Neuronal stem cell (in vitro differentiated cells): ENCODE results near the gene EML4.

ENCODE experiments used
- DNase-seq: peaks from one replicate; pipeline ENCODE4 v3.0.0-alpha.2; 2013; ENCODE audit warnings: low spot score
- H2AFZ ChIP-seq: one replicate; pipeline ENCODE4 v1.6.1; 2013; ENCODE audit warnings: mild to moderate bottlenecking, low read length, inconsistent platforms
- H2AK5ac ChIP-seq: 2 replicates; pipeline ENCODE4 v1.6.1; 2013; ENCODE audit warnings: low read depth, mild to moderate bottlenecking, inconsistent platforms, low read length, moderate library complexity, mixed read lengths
- H2BK120ac ChIP-seq: 2 replicates; pipeline ENCODE4 v1.6.1; 2013; ENCODE audit warnings: low read depth, mild to moderate bottlenecking, inconsistent platforms, low read length, moderate library complexity, mixed read lengths
- H2BK12ac ChIP-seq: one replicate; pipeline ENCODE4 v1.6.1; 2013; ENCODE audit warnings: low read length, inconsistent platforms
- H2BK15ac ChIP-seq: 2 replicates; pipeline ENCODE4 v1.6.1; 2013; ENCODE audit warnings: mild to moderate bottlenecking, low read length, inconsistent platforms, mixed read lengths
- H2BK5ac ChIP-seq: one replicate; pipeline ENCODE4 v1.6.1; 2013; ENCODE audit warnings: inconsistent platforms, mild to moderate bottlenecking, low read length, moderate library complexity
- H3K14ac ChIP-seq: one replicate; pipeline ENCODE4 v1.6.1; 2013; ENCODE audit warnings: low read length, inconsistent platforms
- H3K18ac ChIP-seq: 2 replicates; pipeline ENCODE4 v1.6.1; 2013; ENCODE audit warnings: low read length, inconsistent platforms
- H3K23ac ChIP-seq: 2 replicates; pipeline ENCODE4 v1.6.1; 2013; ENCODE audit warnings: low read depth, mild to moderate bottlenecking, mixed read lengths, low read length, inconsistent platforms; ENCODE audit not compliant: poor library complexity
- H3K27ac ChIP-seq: replicated peaks from 3 replicates; pipeline ENCODE4 v1.5.1; 2013; ENCODE audit warnings: low read length, inconsistent platforms
- H3K27me3 ChIP-seq, 3 experiments: 2 replicates each; pipeline ENCODE4 v1.6.1; 2013; ENCODE audit warnings: low read length in 3 of 3, mild to moderate bottlenecking in 2 of 3, inconsistent platforms in 1 of 3, low read depth in 1 of 3, mixed read lengths in 1 of 3, moderate library complexity in 1 of 3; ENCODE audit not compliant: control insufficient read depth in 3 of 3, insufficient read depth in 3 of 3
- H3K36me3 ChIP-seq, 2 donors: replicated peaks in 1 of 2; 2 replicates each; pipeline ENCODE4 v1.6.1; 2013; ENCODE audit warnings: low read length in 2 of 2; ENCODE audit not compliant: control insufficient read depth in 2 of 2, insufficient read depth in 2 of 2
- H3K4ac ChIP-seq: 2 replicates; pipeline ENCODE4 v1.6.1; 2013; ENCODE audit warnings: inconsistent platforms, mild to moderate bottlenecking, low read length, moderate library complexity
- H3K4me1 ChIP-seq, 2 donors: 1 replicate in 1 of 2; 2 replicates in 1 of 2; pipeline ENCODE4 v1.6.1; 2013; ENCODE audit warnings: low read length in 2 of 2, low read depth in 1 of 2; ENCODE audit not compliant: control insufficient read depth in 2 of 2, insufficient read depth in 1 of 2
- H3K4me2 ChIP-seq: one replicate; pipeline ENCODE4 v1.6.1; 2013; ENCODE audit warnings: mild to moderate bottlenecking, low read length, inconsistent platforms; ENCODE audit not compliant: insufficient read depth, poor library complexity, severe bottlenecking
- H3K4me3 ChIP-seq, 2 donors: 2 replicates each; pipeline ENCODE4 v1.5.1; 2013; ENCODE audit warnings: low read length in 2 of 2, mild to moderate bottlenecking in 2 of 2, inconsistent platforms in 1 of 2, moderate library complexity in 1 of 2
- H3K79me1 ChIP-seq: one replicate; pipeline ENCODE4 v1.6.1; 2013; ENCODE audit warnings: low read depth, mild to moderate bottlenecking, inconsistent platforms, low read length, moderate library complexity
- H3K9ac ChIP-seq: one replicate; pipeline ENCODE4 v1.6.1; 2013; ENCODE audit warnings: mild to moderate bottlenecking, low read depth, low read length, inconsistent platforms; ENCODE audit not compliant: poor library complexity
- H3K9me3 ChIP-seq, 2 donors: replicated peaks in 1 of 2; 2 replicates each; pipeline versions ENCODE3 to v1.6.1; 2013; ENCODE audit warnings: low read length in 2 of 2, mild to moderate bottlenecking in 2 of 2, inconsistent platforms in 1 of 2, low read depth in 1 of 2, mixed read lengths in 1 of 2, moderate library complexity in 1 of 2; ENCODE audit not compliant: control insufficient read depth in 2 of 2, insufficient read depth in 1 of 2
- H4K8ac ChIP-seq: one replicate; pipeline ENCODE4 v1.6.1; 2013; ENCODE audit warnings: low read depth, mild to moderate bottlenecking, inconsistent platforms, low read length, moderate library complexity
- H4K91ac ChIP-seq: one replicate; pipeline ENCODE4 v1.6.1; 2013; ENCODE audit warnings: low read length, low read depth, mild to moderate bottlenecking, inconsistent platforms; ENCODE audit not compliant: poor library complexity
- WGBS, 2 donors: extraction: QIAGEN DNeasy Blood & Tissue Kit; methylation state at CpG; one replicate each; pipeline ENCODE4 v1.1.7; 2013; ENCODE audit warnings: missing lambda C conversion rate in 2 of 2, mixed read lengths in 1 of 2; ENCODE audit not compliant: insufficient read length in 2 of 2, insufficient replicate concordance in 1 of 2; ENCODE audit errors: extremely low coverage in 2 of 2; 5-methylcytosine and 5-hydroxymethylcytosine counted together

Gene EML4

DNA sequence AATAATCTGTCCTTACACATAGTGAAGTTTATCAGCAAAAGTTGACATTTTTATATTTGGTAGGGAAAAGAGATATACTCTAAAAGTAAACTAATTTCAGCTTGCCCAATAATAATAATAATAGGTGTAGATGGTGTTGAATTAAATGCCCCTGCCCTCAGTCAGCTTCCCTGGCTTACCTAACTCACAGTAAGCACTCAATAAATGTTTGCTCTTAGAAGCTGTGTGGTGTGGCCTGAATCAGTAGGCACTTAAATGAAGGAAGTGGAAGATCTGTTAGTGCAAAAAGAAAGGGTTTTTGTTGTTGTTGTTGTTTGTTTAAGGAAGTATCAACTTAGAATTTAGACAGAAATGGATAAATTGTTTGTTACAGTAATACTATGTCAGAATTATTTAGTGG lies 36.2 kb downstream of the EML4 start:
- DNase-seq = no peak
- Histone ChIP-seq H3K23ac (no peak overlapping the region), H2BK5ac (no peak overlapping the region), H2BK12ac (no peak overlapping the region), H3K4ac (no peak overlapping the region), H3K79me1 (no peaks in the 10 kb centered on the region), H4K91ac (no peak overlapping the region), H4K8ac (no peak overlapping the region), H3K27me3 (no peaks in the 10 kb centered on the region), H2BK120ac (no peak overlapping the region), H3K4me1 (no peaks in the 10 kb centered on the region), H2AFZ (no peak overlapping the region), H3K9ac (no peak overlapping the region), H3K18ac (no peak overlapping the region), H3K27ac (no peak overlapping the region), H2AK5ac (no peak overlapping the region), H3K4me3 (no peak overlapping the region), H3K4me2 (no peak overlapping the region), H3K14ac (no peak overlapping the region), H3K9me3 (peaks cover 0 to 2% of the 10 kb centered on the region in 2 donors), H2BK15ac (no peak overlapping the region), H3K36me3 (peaks cover 0 to 3% of the 10 kb centered on the region in 2 donors)

GRCh38 chr2:42207826-42208225 lies 38.7 kb downstream of the EML4 start:
- Histone ChIP-seq H2BK15ac (no peak overlapping the region), H3K18ac (no peak overlapping the region), H3K4me2 (no peak overlapping the region), H2BK5ac (no peak overlapping the region), H3K4ac (no peak overlapping the region), H2AFZ (no peak overlapping the region), H3K9ac (no peak overlapping the region), H3K36me3 (peaks cover 0 to 3% of the 10 kb centered on the region in 2 donors), H2BK12ac (no peak overlapping the region), H3K4me1 (no peaks in the 10 kb centered on the region), H2BK120ac (no peak overlapping the region), H2AK5ac (no peak overlapping the region), H4K91ac (no peak overlapping the region), H4K8ac (no peak overlapping the region), H3K23ac (no peak overlapping the region), H3K14ac (no peak overlapping the region), H3K79me1 (no peaks in the 10 kb centered on the region), H3K4me3 (no peak overlapping the region), H3K27me3 (no peaks in the 10 kb centered on the region), H3K27ac (no peak overlapping the region), H3K9me3 (peaks cover 0 to 2% of the 10 kb centered on the region in 2 donors)
- no CpG with 5 or more reads among the region's 5 CpGs for WGBS, 2 donors
- no peak for DNase-seq

- DNase-seq = no peak
- H3K4me2 ChIP-seq = no peak overlapping the region
- H4K8ac ChIP-seq = no peak overlapping the region
- H3K14ac ChIP-seq = no peak overlapping the region
- no peak overlapping the region for H2AK5ac ChIP-seq
- H4K91ac ChIP-seq = no peak overlapping the region
- H2AFZ ChIP-seq = no peak overlapping the region
- peaks cover 0 to 6% of the 10 kb centered on the region in 2 donors for H3K4me1 ChIP-seq
- no peak overlapping the region for H3K18ac ChIP-seq
- H3K9me3 ChIP-seq = peaks cover 0 to 2% of the 10 kb centered on the region in 2 donors
- no peak overlapping the region for H3K23ac ChIP-seq
- no peak overlapping the region for H3K4me3 ChIP-seq
- WGBS, 2 donors = no CpG with 5 or more reads among the region's 2 CpGs
- H3K9ac ChIP-seq = no peak overlapping the region
- no peak overlapping the region for H2BK5ac ChIP-seq
- peaks cover 0 to 3% of the 10 kb centered on the region in 2 donors for H3K36me3 ChIP-seq
- no peak overlapping the region for H2BK12ac ChIP-seq
- no peak overlapping the region for H2BK120ac ChIP-seq
- no peak overlapping the region for H2BK15ac ChIP-seq
- H3K27me3 ChIP-seq = no peaks in the 10 kb centered on the region
- H3K27ac ChIP-seq = no peak overlapping the region
- H3K4ac ChIP-seq = no peak overlapping the region
- H3K79me1 ChIP-seq = no peaks in the 10 kb centered on the region
These were observed 41.0 kb downstream of the EML4 start for GRCh38 chr2:42210203-42210602.

- no peak overlapping the region for H3K4me3 ChIP-seq
- H3K9me3 ChIP-seq = peaks cover 0 to 2% of the 10 kb centered on the region in 2 donors
- WGBS, 2 donors = no CpG with 5 or more reads among the region's 5 CpGs
- no peak for DNase-seq
- no peak overlapping the region for H2BK120ac ChIP-seq
- no peak overlapping the region for H3K27ac ChIP-seq
- H3K14ac ChIP-seq = no peak overlapping the region
- no peaks in the 10 kb centered on the region for H3K27me3 ChIP-seq
- no peak overlapping the region for H4K8ac ChIP-seq
- no peak overlapping the region for H3K23ac ChIP-seq
- H2AK5ac ChIP-seq = no peak overlapping the region
- no peak overlapping the region for H4K91ac ChIP-seq
- no peak overlapping the region for H2BK15ac ChIP-seq
- no peak overlapping the region for H2AFZ ChIP-seq
- H2BK5ac ChIP-seq = no peak overlapping the region
- H3K79me1 ChIP-seq = no peaks in the 10 kb centered on the region
- no peak overlapping the region for H3K18ac ChIP-seq
- no peak overlapping the region for H3K4ac ChIP-seq
- no peak overlapping the region for H2BK12ac ChIP-seq
- H3K9ac ChIP-seq = no peak overlapping the region
- H3K36me3 ChIP-seq = peaks cover 0 to 3% of the 10 kb centered on the region in 2 donors
- H3K4me2 ChIP-seq = no peak overlapping the region
- peaks cover 0 to 6% of the 10 kb centered on the region in 2 donors for H3K4me1 ChIP-seq
These were observed 42.1 kb downstream of the EML4 start for GRCh38 chr2:42211291-42211690.
